HG02870 (cell line): ENCODE measurements around the gene POM121.
"Not testable (repeated sequence)": the region's sequence is repeated elsewhere in the genome, so short reads cannot be mapped to it uniquely, and the experiment has no call there.

Experiments used
- ATAC-seq: cut with Tn5 transposase; IDR thresholded peaks from one replicate; pipeline ENCODE4 v1.9.1; 2021; ENCODE audit warnings: mild to moderate bottlenecking, moderate library complexity; ENCODE audit not compliant: unreplicated experiment

POM121 gene

DNA sequence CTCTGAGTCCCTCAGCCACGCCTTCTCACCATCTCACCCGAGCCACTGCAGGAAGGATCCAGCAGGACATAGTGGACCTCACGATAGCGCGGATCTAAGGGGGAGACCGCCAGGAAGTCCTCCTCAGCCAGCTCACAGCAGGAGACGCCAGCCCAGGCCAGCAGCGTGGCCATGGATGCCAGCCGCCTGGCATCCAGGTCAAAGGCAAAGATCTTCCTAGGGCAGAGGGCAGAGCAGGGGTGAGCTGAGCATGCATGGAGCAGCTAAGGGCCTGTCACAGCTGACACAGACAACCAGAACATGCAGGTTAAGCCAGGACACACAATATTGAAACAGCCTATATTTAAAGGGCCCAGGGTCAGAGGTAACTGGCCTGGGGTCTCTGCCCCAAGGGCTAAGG lies 24.4 kb downstream of the POM121 start:
- ATAC-seq, result not testable (repeated sequence)

DNA sequence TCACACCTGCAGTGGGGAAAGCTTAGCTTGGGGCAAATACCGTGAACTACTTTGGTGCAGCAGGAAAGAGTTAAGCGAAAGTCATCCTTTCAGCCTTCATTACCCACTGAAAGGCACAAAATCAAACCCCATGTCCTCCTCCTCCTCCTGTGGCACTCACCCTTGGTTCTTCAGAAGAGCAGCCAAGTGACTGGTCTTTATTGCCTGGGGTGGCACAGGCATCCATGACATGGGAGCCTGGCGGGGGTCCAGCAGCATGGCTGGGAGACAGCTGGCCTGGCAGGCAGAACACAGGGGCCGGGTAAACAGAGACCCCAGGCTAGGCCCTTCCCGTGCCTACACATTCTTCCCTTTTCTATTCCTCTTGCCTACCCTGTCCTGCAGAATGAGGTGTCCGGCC lies 24.8 kb downstream of the POM121 start:
- ATAC-seq, result not testable (repeated sequence)

DNA sequence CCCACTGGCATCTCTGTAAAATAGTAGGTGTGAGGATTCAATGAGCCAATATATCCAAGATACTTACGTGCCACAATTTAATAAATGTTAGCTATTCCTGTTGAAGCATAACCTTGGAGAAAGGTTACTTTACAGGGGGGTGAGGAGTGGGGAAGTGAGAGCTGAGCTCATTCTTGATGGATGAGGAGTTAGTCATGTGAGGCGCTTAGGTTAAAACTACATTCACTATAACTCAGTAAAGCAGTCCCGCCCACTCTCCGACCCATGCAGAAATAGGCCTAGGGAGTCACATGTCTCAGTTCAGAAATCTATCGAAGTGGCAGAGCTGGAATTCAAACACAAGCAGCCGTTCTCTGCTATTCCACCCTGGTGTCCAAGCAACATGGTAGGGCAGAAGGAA lies 25.5 kb downstream of the POM121 start:
- not testable (repeated sequence) for ATAC-seq

DNA sequence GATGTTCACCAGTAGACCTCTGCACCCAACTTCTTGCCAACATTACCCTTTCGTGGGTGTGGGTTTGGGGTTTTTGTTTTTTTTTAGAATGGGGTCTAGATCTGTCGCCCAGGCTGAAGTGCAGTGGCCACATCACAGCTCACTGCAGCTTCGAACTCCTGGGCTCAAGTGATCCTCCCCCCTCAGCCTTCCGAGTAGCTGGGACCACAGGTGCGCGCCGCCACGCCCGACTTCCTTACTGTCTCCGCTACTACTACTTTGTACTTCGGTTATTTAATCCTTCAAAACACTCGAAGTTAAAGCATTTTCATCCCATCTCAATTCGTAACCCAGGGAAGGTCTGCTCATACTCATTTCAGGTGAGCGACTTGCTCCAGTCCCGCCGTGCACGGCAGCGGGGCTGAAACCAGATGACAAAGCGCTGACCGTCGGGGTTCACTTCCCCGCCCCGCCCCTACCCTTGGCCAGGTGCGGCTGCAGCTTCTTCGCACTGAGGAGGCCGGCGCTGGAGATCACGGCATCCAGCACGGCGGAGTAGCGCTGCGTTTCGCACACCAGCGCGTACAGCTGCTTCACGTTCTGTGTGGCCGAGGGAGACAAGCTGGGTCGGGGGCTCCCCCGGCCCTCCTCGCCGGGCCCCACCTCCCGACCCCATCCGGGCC lies 29.1 kb downstream of the POM121 start:
- ATAC-seq, result peak; percentile 45

DNA sequence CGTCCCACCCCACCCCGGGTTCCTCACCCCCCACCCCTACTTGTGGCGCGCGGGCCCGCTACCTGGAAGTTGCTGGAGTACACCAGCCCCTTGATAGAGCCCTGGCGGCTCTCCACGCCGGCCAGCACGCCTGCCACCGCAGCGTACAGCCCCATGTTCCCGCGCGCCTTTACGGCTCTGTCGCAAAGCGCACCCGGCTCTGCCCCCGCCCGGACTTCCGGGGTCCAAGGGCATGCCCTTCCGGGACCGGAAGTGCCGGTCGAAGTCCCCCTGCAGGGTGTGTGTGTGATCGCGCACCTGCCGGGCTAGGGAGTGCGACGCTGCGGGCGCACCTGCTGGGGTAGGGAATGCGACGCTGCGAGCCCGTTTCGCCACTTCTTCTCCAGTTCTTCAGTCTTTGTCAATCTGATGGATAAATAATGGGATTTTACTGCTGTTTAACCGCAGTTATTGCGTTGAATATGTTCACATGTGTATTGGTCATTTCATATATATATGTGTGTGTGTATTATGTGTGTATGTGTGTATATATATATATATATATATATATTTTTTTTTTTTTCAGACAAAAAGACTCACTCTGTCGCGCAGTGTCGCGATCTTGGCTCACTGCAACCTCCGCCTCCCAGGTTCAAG lies 29.8 kb downstream of the POM121 start:
- peak; percentile 89 for ATAC-seq

DNA sequence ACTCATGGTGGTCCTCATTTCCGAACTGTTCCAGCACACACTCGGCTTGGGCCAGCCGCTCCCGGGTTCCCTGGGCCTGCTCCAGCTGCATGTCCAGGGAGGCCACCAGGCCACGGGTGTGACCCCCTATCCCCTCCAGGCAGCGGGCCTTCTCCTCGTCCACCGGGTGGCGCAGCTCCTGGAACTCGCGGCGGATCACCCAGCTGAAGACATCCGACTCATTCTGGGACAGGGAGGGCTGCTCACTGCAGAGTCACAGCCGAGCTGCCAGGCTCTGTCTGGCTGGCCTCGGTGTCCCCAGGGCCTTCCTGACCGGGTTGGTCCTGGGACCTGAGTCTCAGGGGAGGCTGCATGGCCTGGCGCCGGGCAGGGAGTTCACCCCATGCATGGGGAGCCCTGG lies 35.1 kb downstream of the POM121 start:
- ATAC-seq, result not testable (repeated sequence)

DNA sequence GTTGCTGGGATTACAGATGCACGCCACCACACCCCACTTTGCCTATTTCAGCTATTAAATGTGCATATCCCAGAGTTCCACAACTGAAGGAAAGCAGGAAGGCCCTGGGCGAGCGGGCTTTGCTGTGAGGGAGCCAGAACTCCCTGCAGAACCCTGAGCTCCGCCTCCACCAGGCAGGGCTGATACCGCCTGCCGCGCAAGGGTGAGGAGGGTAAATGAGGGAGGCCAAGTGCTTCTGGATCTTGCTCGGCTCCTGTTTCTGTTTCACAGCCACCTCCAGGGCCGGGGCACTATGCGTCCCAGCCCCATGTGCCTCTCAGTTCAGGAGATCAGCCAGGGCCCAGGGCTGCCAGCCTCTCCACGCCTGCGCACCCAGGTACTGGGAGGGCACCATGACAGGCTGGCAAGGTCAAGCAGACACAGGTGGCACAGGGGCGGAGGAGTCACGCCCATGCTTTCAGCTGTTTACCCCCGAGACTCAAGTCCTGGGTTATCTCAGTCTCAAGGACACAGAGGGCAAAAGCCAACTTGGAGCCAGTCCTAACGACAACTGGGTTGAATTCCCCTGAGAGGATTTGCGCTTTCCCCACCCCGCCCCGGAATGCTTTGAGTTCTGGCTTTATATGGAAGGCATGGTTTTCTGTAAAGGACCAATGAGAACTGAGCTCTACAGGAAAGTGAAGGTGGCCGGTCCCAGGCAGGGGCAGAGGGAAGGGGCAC lies 35.9 kb downstream of the POM121 start:
- not testable (repeated sequence) for ATAC-seq

DNA sequence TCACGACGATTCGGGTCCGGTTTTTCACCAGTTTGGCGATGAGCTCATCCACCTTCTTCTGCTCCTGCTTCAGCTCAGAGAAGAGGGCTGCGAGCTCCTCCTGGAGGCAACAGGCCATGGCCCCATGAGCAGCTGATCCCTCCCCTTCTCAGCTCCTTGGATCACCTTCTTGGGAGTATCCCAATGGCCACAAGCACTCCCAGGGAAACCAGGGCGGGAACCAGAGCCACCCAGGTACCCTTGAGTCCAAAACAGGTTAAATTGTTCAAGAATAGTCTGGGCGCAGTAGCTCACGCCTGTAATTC lies 36.4 kb downstream of the POM121 start:
- not testable (repeated sequence) for ATAC-seq

DNA sequence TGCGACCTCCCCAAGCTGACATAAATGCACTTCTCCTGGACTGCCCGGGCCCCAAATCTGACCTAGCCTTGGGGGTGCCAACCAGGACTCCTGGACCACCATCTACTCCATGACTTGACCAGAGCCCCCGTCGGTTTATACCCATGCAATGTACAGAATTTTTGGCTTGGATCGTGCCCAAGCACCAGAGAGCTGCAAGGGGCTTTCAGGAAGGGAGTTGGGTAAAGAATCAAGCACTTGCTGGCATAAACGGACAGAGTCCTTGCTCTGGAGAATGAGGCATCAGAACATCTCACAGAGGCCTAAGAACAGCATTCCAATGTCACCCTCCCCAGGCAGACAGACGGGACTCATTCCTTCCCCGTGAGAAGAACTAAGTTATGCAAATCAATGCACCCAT lies 38.2 kb downstream of the POM121 start:
- not testable (repeated sequence) for ATAC-seq

DNA sequence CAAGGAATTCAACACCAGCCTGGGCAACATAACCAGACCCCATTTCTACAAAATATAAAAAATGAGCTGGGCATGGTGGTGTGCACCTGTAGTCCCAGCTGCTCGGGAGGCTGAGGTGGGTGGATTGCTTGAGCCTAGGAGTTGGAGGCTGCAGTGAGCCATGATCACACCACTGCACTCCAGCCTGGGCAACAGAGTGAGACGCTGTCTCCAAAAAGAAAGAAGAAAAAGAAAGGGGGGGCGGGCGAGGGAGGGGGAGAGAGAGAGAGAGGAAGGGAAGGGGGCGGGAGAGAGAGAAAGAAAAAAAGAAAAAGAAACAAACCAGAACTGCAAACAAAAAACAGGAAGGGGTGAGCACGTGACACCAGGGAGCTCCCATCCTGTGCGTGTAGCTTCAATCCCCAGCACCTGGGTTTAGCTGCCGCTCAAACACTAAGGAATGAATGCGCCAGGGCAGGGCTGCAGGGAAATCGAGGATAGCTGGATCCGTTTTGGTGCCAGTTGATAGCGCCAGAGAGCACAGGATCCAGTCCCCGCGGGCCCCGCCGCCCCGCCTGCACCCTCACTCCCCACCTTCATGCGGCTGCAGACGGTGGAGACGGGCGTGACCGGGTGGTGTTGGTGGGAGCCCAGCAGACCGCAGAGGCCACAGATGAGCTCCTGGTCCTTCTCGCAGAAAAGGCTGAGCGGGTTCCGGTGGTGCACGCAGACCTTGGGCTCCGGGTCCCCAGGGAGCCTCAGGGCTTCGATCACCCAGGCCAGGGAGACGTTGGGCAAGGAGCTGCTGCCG lies 40.5 kb downstream of the POM121 start:
- not testable (repeated sequence) for ATAC-seq

DNA sequence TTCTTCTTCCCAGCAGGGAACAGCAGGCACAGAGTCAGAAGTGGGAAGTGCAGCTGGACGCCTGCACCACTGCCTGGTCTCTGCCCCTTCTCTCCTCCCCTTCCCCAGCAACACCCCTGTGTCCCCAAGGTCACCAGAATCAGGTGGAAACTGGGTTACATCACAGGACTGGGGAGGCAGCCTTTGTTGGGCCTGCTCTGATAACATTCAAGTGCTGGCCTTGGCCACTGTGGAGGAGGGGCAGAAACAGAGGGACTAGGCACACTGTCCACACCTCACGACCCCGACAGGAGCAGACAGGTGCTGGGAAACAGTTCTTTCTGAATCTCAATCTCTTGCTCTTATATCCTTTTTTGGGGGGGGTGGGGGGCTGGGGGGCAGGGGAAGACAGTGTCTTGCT lies 42.0 kb downstream of the POM121 start:
- not testable (repeated sequence) for ATAC-seq

DNA sequence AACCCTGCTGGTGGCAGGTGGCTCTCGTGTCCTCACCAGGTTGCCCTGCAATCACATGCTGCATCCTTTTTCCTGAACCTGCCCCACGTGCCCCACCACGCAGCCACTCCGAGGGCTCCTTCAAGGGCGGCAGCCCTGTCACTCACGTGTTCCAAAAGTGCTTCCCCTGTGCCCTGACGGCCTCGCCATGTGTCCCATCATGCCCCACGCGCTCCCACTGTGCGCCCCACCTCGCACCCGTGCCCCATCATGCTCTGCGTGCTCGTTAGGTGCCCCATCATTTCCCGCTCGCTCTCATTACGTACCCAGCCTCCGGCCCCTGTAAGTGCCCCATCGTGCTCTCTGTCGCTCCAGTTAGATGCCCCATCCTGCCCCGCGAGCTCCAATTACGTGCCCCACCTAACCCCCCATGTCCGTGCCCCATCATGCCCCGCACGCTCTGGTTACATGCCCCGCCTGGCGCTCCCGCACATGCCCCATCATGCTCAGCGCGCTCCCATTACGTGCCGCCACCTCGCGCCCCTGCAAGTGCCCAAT lies 44.2 kb downstream of the POM121 start, which contains the start of gene TRIM74:
TRIM74 (minus strand) TSS at position 487 of the 537 bp plus-strand sequence. CDS start 3,309 bp downstream, outside the sequence.
- not testable (repeated sequence) for ATAC-seq

DNA sequence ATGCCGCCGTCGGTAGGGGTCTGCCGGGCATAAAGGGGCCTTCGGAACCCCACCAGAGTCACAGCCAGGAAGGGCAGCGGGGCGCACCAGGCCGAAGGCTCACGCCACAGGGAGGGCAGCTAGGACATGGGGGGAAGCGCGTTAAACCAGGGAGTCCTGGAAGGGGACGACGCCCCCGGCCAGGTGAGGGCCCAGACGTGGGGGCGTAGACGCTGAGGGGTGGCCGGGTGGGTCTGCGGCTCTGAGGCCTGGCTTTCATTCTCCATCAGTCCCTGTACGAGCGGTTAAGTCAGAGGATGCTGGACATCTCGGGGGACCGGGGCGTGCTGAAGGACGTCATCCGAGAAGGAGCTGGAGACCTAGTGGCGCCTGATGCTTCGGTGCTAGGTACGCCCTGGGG lies 44.8 kb downstream of the POM121 start:
- not testable (repeated sequence) for ATAC-seq

DNA sequence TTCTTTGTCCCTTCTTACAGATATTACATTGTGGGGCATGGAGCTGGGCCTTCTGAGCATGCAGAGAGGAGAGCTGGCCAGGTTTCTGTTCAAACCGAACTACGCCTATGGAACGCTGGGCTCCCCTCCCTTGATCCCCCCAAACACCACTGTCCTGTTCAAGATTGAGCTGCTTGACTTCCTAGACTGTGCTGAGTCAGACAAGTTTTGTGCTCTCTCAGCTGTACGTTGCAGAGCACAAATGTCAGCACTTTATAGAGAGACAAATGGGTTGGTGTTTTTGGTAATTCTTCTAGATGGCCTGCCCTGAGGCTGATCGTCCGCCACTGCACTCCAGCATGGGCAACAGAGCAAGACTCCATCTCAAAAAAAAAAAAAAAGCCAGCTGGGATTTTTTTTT lies 46.6 kb downstream of the POM121 start:
- ATAC-seq, result not testable (repeated sequence)

DNA sequence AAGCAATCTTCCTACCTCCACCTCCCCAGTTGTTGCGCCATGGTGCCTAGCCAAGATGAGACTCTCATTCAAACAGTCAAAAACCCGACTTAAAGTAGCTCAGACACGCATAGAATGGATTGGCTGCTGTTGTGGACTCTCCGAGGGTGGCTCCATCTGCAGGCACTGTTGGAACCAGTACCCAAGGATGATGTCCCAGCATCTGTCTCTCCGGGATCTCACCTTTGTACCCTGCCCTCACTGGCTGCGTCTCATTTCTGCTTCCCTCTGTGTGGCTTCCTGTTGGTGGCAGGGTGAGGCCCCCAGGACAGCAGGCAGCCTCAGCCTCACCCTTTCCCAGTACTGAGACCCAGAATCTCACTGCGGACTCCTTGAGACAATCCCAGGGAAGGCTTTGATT lies 49.9 kb downstream of the POM121 start:
- not testable (repeated sequence) for ATAC-seq

DNA sequence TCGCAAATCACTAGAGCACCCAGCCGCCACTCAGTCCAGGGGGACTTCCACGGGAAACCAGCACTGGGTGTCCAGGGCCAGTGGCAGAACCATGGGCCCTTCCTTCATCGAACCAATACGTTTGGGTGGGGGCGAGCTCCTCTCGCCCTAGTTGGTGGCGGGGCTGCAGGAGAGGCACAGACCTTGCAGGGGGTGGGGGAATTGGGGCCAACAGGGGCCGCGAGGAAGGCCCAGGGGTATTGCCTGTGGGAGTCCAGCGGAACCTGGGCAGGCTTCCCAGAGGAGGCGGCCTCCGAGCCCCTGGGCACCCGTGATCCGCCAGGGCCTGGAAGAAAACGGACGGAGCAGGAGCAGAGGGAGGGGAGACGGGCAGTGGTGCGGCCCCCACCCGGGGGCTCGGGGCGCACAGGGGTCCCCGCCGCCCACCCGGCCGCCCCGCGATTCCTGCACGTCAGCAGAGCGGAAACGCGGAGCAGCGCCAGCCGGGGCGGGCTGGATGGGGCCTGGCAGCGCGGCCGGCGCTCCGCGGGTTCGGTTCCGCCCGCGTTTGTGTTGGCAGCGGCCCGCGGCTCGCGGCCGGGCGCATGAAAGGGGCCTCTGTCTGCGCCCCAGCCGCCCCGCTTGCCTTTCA lies 50.9 kb downstream of the POM121 start:
- not testable (repeated sequence) for ATAC-seq

DNA sequence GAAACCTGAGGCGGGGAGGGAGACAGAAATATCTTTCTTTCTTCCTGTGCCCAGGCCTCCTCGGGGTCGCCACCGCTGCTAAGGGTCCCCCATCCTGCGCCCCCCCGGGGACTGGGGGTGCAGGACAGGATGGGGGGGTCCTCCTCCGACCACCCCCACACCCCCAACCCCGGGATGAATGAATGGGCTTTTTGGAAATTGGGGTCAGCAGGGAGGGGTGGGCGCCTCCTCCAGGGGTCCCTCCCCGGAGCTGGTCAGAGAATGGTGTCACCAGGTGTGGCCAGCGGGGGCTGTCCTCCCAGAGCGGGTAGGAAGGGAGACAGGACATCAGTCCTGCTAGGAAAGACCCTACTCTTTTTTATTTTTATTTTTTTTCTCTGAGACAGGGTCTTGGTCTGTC lies 51.5 kb downstream of the POM121 start:
- not testable (repeated sequence) for ATAC-seq

DNA sequence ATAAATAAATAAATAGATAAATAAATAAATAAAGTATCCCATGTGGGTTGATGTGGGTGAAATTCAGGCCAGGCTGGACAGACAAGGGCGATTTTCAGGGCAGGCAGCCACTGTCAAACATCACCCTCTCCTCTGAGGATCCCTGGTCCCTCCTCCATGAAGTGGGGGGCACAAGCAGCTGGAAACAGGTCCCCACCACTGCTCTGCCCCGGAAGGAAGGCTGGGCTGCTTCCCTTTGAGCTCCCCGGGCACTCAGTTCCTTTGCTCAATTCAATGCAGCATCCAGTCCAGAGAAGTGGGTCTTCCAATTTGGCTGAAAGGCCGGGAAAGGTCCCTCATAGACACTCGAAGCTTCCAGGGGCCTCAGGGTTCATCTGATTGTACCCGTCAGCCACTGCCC lies 55.5 kb downstream of the POM121 start:
- ATAC-seq, result not testable (repeated sequence)

DNA sequence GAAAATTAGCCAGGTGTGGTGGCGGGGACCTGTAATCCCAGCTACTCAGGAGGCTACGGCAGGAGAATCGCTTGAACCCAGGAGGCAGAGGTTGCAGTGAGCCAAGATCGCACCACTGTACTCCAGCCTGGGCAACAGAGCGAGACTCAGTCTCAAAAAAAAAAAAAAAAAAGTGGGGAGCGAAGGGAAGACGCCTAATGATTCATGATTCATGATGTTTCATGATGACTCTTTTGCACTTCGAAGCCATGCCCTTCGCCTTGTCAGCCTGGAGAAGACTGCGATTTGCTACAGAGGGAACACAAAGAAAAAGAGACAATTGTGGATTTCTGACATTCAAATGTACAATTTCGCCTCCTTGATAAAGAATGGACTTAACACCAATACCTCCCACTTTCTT lies 57.2 kb downstream of the POM121 start:
- ATAC-seq, result not testable (repeated sequence)

DNA sequence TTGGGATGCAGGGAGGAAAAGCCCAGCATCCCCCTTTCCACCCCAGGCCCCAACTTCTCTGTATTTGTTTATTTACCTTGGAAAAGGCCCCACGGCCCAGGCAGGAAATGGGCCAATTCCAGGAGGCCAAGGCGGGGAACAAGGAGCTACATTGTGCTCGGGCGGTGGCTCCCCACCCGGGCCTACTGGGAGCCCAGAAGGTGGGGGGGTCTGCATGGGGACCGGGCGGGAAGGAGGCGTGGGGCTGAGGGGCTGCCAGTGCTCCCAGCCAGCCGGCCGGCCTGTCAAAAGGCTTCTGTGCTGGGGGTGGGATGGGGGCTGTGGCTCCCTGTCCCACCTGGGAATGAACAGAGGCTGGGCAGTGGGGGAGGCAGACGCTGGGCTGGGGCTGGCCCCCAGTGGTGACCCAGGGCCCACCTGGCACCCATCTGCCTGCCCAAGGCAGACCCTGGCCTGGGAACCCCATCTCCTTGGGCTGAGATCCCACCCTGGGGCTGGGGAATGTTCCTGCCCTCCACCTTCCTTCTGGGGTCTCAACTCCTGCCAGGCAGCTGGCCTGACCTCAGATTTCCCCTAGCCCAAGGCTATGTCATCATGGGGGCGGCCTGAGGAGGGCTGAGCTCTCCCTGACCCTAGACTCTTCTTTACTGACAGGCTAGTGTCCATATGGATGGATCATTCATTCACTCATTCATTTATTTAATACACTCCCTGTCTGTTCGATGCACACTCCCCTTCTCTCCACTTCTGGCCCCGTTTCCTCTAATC lies 65.4 kb downstream of the POM121 start:
- not testable (repeated sequence) for ATAC-seq
